CD4-positive, alpha-beta T cell treated with Interleukin-10 for 1 hour (primary cell): Measurements from ENCODE around the gene RAB20.
A peak's percentile ranks its signal among the peaks of the same experiment; 100 is the strongest.
"Not testable (repeated sequence)": the region's sequence is repeated elsewhere in the genome, so short reads cannot be mapped to it uniquely, and the experiment has no call there.

Source experiments
- DNase-seq: peaks from one replicate; pipeline ENCODE4 v3.0.0-alpha.2; 2020

The RAB20 gene

GRCh38 chr13:110552767-110553166 is 8.8 kb downstream of the RAB20 start:
- DNase-seq, result no peak

- DNase-seq, result no peak
Observed at GRCh38 chr13:110551284-110551683, 10.2 kb downstream of the RAB20 start.

- no peak for DNase-seq
Observed at GRCh38 chr13:110549795-110550160, 11.7 kb downstream of the RAB20 start.

- DNase-seq, result no peak
Observed at GRCh38 chr13:110548891-110549794, 12.4 kb downstream of the RAB20 start.

- DNase-seq, result no peak
Observed at GRCh38 chr13:110546926-110547325, 14.6 kb downstream of the RAB20 start.

- no peak for DNase-seq
Observed at GRCh38 chr13:110546378-110546777, 15.1 kb downstream of the RAB20 start.

- no peak for DNase-seq
Observed at GRCh38 chr13:110542169-110542796, 19.2 kb downstream of the RAB20 start.

- no peak for DNase-seq
Observed at GRCh38 chr13:110541526-110541920, 20.0 kb downstream of the RAB20 start.

GRCh38 chr13:110540871-110541525 is 20.5 kb downstream of the RAB20 start:
- DNase-seq, result no peak

- no peak for DNase-seq
Observed at GRCh38 chr13:110539894-110540293, 21.6 kb downstream of the RAB20 start.

- no peak for DNase-seq
Observed at GRCh38 chr13:110538632-110539031, 22.9 kb downstream of the RAB20 start.

- DNase-seq, result peak; percentile 23
Observed at GRCh38 chr13:110536006-110536693, 25.4 kb downstream of the RAB20 start.

- no peak for DNase-seq
Observed at GRCh38 chr13:110535526-110535925, 26.0 kb downstream of the RAB20 start.

- no peak for DNase-seq
Observed at GRCh38 chr13:110533771-110534670, 27.5 kb downstream of the RAB20 start.

- not testable (repeated sequence) for DNase-seq
Observed at GRCh38 chr13:110532258-110532657, 29.3 kb downstream of the RAB20 start.

GRCh38 chr13:110531671-110532083 is 29.8 kb downstream of the RAB20 start:
- no peak for DNase-seq

GRCh38 chr13:110531100-110531499 is 30.4 kb downstream of the RAB20 start:
- no peak for DNase-seq

- DNase-seq, result no peak
Observed at GRCh38 chr13:110529522-110530311, 31.8 kb downstream of the RAB20 start.

- no peak for DNase-seq
Observed at GRCh38 chr13:110528911-110529310, 32.6 kb downstream of the RAB20 start.

GRCh38 chr13:110528371-110528770 is 33.2 kb downstream of the RAB20 start:
- no peak for DNase-seq
